NCI-H128 (cell line): ENCODE results near the gene KANTR.

Source experiments
- DNase-seq: peaks from one replicate; lab custom pipeline; 2025; ENCODE audit not compliant: unreplicated experiment; lab: John Stamatoyannopoulos, UW

KANTR gene

GRCh38 chrX:53080628-53081580, 13.0 kb upstream of the KANTR start:
- no peak for DNase-seq

GRCh38 chrX:53081925-53082772, 11.8 kb upstream of the KANTR start, which contains the start of gene TSPYL2:
Gene TSPYL2 (plus strand): TSS chrX:53082367. CDS start chrX:53082499, 132 bp downstream.
- peak; percentile 91 for DNase-seq

DNA sequence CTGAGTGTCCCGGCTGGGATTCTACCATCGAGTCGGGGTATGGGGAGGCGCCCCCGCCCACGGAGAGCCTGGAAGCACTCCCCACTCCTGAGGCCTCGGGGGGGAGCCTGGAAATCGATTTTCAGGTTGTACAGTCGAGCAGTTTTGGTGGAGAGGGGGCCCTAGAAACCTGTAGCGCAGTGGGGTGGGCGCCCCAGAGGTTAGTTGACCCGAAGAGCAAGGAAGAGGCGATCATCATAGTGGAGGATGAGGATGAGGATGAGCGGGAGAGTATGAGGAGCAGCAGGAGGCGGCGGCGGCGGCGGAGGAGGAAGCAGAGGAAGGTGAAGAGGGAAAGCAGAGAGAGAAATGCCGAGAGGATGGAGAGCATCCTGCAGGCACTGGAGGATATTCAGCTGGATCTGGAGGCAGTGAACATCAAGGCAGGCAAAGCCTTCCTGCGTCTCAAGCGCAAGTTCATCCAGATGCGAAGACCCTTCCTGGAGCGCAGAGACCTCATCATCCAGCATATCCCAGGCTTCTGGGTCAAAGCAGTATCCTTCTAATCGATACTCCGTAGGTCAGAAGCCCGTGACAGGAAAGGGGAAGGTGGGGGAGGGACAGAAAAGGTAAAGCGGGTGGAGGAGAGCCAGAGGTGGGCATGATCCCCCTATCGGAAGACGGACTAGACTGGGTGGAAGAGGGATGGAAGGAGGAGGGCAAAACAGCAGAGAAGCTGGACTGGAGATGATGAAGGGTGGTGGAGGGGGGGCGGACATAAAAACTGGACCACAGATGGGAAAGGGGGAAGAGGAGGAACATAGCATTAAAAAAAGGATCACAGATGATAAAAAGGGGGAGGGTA, 10.9 kb upstream of the KANTR start:
- no peak for DNase-seq

DNA sequence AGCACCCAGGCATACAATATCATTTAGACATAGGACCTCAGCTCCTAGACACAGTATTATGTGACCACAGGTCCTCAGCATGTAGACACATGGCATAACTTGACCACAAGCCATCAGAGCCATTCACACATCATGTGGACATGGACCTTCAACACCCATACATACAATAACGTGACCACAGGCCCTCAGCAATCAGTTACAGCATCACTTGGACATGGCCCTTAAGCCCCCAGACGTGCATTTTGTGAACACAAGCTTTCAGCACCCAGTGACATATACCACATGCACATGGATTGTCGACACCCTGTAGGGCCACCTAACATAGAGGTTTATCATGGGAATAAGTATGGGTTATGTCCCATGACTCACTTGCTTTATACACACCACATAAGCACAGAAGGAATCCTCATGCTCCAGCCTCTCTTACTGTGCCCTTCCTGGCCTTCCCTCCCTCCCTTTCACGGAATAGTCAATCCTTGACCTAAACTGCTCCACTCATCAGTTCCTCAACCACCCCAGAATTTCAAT, 9.8 kb upstream of the KANTR start:
- no peak for DNase-seq

- no peak for DNase-seq
These were observed 9.1 kb upstream of the KANTR start for GRCh38 chrX:53084863-53085262.

DNA sequence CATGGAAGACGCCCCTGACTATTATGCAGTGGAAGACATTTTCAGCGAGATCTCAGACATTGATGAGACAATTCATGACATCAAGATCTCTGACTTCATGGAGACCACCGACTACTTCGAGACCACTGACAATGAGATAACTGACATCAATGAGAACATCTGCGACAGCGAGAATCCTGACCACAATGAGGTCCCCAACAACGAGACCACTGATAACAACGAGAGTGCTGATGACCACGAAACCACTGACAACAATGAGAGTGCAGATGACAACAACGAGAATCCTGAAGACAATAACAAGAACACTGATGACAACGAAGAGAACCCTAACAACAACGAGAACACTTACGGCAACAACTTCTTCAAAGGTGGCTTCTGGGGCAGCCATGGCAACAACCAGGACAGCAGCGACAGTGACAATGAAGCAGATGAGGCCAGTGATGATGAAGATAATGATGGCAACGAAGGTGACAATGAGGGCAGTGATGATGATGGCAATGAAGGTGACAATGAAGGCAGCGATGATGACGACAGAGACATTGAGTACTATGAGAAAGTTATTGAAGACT, 8.2 kb upstream of the KANTR start:
- DNase-seq: no peak

- no peak for DNase-seq
These were observed 7.5 kb upstream of the KANTR start for GRCh38 chrX:53086464-53086863.

DNA sequence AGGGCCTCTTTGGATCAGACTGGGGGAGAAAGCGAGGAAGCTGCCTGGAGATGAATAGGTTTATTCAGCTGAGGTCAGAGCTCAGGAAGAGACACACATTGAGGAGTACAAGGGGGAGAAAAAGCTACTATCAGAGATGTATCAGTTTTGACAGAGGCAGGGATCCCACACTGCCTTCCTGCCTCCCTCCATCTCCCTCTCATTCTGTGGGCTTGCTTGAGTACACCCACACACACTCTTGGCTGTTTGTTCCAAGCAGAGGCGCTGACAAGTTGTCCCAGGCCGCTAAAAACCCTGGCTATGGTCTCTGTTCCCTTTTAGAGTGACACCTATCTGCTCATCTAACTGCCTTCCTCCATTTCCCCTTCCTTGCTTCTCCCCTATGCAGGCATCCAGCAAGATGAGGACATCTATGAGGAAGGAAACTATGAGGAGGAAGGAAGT, 6.5 kb upstream of the KANTR start:
- no peak for DNase-seq

- peak; percentile 77 for DNase-seq
These were observed 5.6 kb upstream of the KANTR start for GRCh38 chrX:53088136-53088974.

DNA sequence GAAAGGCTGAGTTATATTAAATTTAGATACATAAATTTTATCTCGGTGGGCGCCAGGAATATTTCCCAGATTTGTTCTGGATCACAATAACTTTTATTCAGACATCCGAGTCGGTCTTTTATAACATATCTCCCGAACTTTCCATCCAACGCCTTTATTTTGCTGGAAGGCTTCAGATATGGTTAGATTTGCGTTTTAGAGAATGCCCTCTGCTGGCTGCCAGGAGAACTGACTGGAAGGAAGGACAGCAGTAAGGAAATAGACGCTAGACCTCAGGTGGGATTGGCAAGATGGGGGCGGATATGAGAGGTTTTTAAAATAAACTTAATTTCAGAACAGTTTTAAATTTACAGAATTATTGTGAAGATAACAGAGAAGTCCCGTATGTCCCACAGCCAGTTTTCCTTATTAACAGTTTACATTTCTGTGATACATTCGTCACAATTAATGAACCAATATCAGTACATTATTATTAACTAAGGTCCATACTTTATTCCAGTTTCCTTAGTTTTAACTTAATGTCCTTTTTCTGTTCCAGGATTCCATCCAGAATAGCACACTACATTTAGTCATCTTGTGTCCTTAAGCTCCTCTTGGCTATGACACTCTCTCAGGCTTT, 4.6 kb upstream of the KANTR start:
- peak; percentile 27 for DNase-seq

DNA sequence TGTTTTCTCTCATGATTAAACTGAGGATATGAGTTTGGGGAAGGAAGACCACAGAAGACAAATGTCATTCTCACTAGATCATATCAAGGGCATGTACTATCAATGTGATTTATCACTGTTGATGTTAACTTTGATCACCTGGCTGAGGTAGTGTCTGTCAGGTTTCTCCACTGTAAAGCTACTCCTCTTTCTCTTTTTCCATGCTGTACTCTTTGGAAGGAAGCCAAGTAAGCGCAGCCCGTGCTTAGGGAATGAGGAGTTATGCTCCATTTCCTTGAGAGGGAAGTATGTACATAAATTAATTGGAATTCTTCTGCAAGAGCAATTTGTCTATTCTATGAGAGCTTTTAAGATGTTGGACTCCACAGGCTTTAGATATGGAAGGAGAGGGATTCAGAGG, 4.0 kb upstream of the KANTR start:
- no peak for DNase-seq

GRCh38 chrX:53091354-53091753, 2.6 kb upstream of the KANTR start:
- no peak for DNase-seq

DNA sequence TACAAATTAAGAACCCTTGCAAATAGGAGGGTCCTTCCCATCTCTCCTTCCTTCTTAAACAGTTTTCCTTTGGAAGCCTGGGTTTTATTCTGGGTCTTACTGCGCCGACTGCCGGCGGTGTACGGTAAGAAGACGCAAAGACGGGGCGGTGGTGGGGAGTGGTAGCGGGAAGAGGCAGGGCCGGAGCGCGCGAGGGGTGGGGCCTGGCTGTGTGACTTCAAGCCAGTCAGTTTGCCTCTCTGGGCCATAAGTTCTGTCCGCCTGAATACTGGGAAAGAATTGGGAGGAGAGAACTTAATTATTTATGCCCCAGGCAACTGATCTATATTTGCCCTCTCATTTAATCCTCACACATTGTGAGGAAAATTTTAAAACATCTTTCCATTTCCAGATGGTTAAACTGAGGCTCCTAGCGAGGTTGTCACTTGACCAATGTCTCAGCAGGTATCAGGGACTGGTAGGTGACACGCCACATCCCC, 726 bp upstream of the KANTR start:
- peak; percentile 63 for DNase-seq

- DNase-seq: no peak
These were observed 602 bp downstream of the KANTR start for GRCh38 chrX:53094582-53094905.

DNA sequence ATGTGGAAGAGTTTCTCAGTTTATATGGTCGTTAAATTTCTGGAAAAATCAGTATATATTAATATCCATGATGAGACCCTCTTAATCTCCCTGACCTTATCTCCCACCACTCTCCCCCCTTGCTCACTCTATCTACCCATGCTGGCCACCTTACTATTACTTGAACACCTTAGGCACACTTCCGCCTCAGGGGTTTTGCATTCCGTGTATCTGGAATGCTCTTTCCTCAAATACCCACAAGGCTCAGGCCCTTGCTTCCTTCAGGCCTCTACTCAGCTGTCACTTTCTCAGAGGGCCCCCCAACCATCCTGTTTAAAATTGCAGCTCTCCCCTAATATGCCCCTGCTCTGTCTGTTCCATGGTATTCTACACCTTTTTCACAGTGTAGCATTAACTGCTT, 1.9 kb downstream of the KANTR start:
- DNase-seq: no peak

- no peak for DNase-seq
These were observed 21.1 kb downstream of the KANTR start for GRCh38 chrX:53114864-53115549.

GRCh38 chrX:53115550-53115874, 21.6 kb downstream of the KANTR start:
- no peak for DNase-seq

- DNase-seq: no peak
These were observed 22.2 kb downstream of the KANTR start for GRCh38 chrX:53116101-53116500.

- DNase-seq: no peak
These were observed 28.1 kb downstream of the KANTR start for GRCh38 chrX:53122013-53122412.
